HCT116 (cell line): ENCODE results near the gene GNB1. TPM values are rescaled to one million over a fixed set of nuclear protein-coding genes. Genes with fewer than 3 reads are reported as not detected.

Experiments
- ATAC-seq: fragments of 200-7000 bp; cut with Tn5 transposase; 2 replicates; pipeline ENCODE4 v1.9.1; 2020; ENCODE audit warnings: mild to moderate bottlenecking, moderate library complexity
- BruUV-seq: library from RNA; stranded (reverse); fragments of 400-500 nt; replicated peaks from 2 replicates; lab custom pipeline; 2021; lab: Mats Ljungman, UMichigan
- CTCF ChIA-PET: fragments of 300-600 bp; sonication (Branson Sonifier 250); formaldehyde crosslinking; loops from one replicate; lab custom pipeline; 2021; ENCODE audit warnings: antibody characterized with exemption; lab: Charles Lee
- POLR2A ChIA-PET: fragments of 300-600, 350-600 bp; sonication (Branson Sonifier 250); formaldehyde crosslinking; loops from one replicate; lab custom pipeline; 2021; ENCODE audit warnings: antibody characterized with exemption; lab: Charles Lee
- RAD21 ChIA-PET, 2 experiments: fragments of 300-600 bp; sonication (Branson Sonifier 250); formaldehyde crosslinking; loops; one replicate each; lab custom pipeline; 2023; ENCODE audit warnings: low total read pairs in 2 of 2; ENCODE audit not compliant: uncharacterized antibody in 2 of 2, unreplicated experiment in 2 of 2, low non-redundant PET in 1 of 2; lab: Charles Lee
- DNase-seq: peaks from one replicate; pipeline ENCODE4 v3.0.0-alpha.2; 2010; ENCODE audit warnings: low read depth, low spot score
- H2AFZ ChIP-seq: fragments of 200-600 bp; shearing (Covaris generic), sonication (generic); 2 replicates; pipeline ENCODE4 v1.6.1; 2017; ENCODE audit warnings: low read depth, mixed run types, mixed read lengths, antibody characterized with exemption, low read length; ENCODE audit not compliant: poor library complexity, severe bottlenecking
- H3K27ac ChIP-seq: 2 replicates; pipeline ENCODE4 v1.5.1; 2012; ENCODE audit warnings: low read depth, low read length
- H3K27me3 ChIP-seq: fragments of 200-600 bp; sonication (generic); 2 replicates; pipeline ENCODE4 v1.6.1; 2016; ENCODE audit warnings: mixed run types, low read length, mixed read lengths; ENCODE audit not compliant: insufficient read depth
- H3K36me3 ChIP-seq, 2 experiments: fragments of 200-500 bp in 1 of 2; fragments of 200-600 bp in 1 of 2; sonication (Bioruptor generic) in 1 of 2; sonication (generic) in 1 of 2; 2 replicates each; pipeline versions ENCODE4 v1.5.1 to v1.6.1; 2014 to 2016; ENCODE audit warnings: low read length in 2 of 2, inconsistent platforms in 1 of 2, mixed read lengths in 1 of 2, mixed run types in 1 of 2; ENCODE audit not compliant: insufficient read depth in 2 of 2, control insufficient read depth in 1 of 2
- H3K4me1 ChIP-seq, 2 experiments: fragments of 200-600 bp in 1 of 2; sonication (generic) in 1 of 2; 2 replicates each; pipeline versions ENCODE4 v1.5.1 to v1.6.1; 2012 to 2017; ENCODE audit warnings: low read length in 2 of 2, inconsistent platforms in 1 of 2, mild to moderate bottlenecking in 1 of 2, mixed read lengths in 1 of 2, mixed run types in 1 of 2, moderate library complexity in 1 of 2; ENCODE audit not compliant: insufficient read depth in 2 of 2, control insufficient read depth in 1 of 2
- H3K4me2 ChIP-seq: fragments of 200-600 bp; sonication (generic); 2 replicates; pipeline ENCODE4 v1.6.1; 2017; ENCODE audit warnings: mixed run types, low read length, mixed read lengths
- H3K4me3 ChIP-seq, 2 experiments: fragments of 200-600 bp in 1 of 2; sonication (generic) in 1 of 2; replicated peaks in 1 of 2; 2 replicates each; pipeline ENCODE4 v1.5.1; 2011 to 2016; ENCODE audit warnings: low read length in 2 of 2, control low read depth in 1 of 2, low read depth in 1 of 2, mild to moderate bottlenecking in 1 of 2, mixed read lengths in 1 of 2, mixed run types in 1 of 2
- H3K79me2 ChIP-seq: fragments of 200-600 bp; sonication (generic); 2 replicates; pipeline ENCODE4 v1.6.1; 2017; ENCODE audit warnings: mild to moderate bottlenecking, mixed run types, low read length, moderate library complexity, mixed read lengths; ENCODE audit not compliant: insufficient read depth
- H3K9ac ChIP-seq: fragments of 200-600 bp; sonication (generic); 2 replicates; pipeline ENCODE4 v1.6.1; 2016; ENCODE audit warnings: low read length, mixed read lengths
- H3K9me2 ChIP-seq: fragments of 200-600 bp; sonication (generic), shearing (Covaris generic); 2 replicates; pipeline ENCODE4 v1.6.1; 2017; ENCODE audit warnings: mixed run types, mild to moderate bottlenecking, moderate library complexity; ENCODE audit not compliant: insufficient read depth
- H3K9me3 ChIP-seq, 2 experiments: fragments of 200-500 bp in 1 of 2; fragments of 200-600 bp in 1 of 2; sonication (Bioruptor generic) in 1 of 2; sonication (generic) in 1 of 2; 2 replicates each; pipeline ENCODE4 v1.6.1; 2014 to 2017; ENCODE audit warnings: low read length in 2 of 2, mixed read lengths in 2 of 2, inconsistent platforms in 1 of 2, low read depth in 1 of 2, mild to moderate bottlenecking in 1 of 2, mixed run types in 1 of 2, moderate library complexity in 1 of 2; ENCODE audit not compliant: control insufficient read depth in 1 of 2, insufficient read depth in 1 of 2
- H4K20me1 ChIP-seq: fragments of 200-600 bp; sonication (generic), shearing (Covaris generic); 2 replicates; pipeline ENCODE4 v1.6.1; 2017; ENCODE audit warnings: mixed run types, mild to moderate bottlenecking, moderate library complexity; ENCODE audit not compliant: insufficient read depth
- CTCF ChIP-seq, 3 experiments: fragments of 200-600 bp in 1 of 3; sonication (generic) in 1 of 3; IDR thresholded peaks in 2 of 3; conservative IDR thresholded peaks in 1 of 3; 2 replicates each; pipeline ENCODE4 v1.5.1; 2012 to 2017; ENCODE audit warnings: low read depth in 2 of 3, low read length in 2 of 3, antibody characterized with exemption in 1 of 3, borderline replicate concordance in 1 of 3, control low read depth in 1 of 3, mild to moderate bottlenecking in 1 of 3, mixed read lengths in 1 of 3, mixed run types in 1 of 3, moderate library complexity in 1 of 3; ENCODE audit not compliant: insufficient read depth in 1 of 3
- EGR1 ChIP-seq: IDR thresholded peaks from 2 replicates; pipeline ENCODE4 v1.6.1; 2012; ENCODE audit warnings: low read depth
- ELF1 ChIP-seq: IDR thresholded peaks from 2 replicates; pipeline ENCODE4 v1.6.1; 2012; ENCODE audit warnings: low read depth, borderline replicate concordance
- EZH2 ChIP-seq: fragments of 200-600 bp; sonication (generic); IDR thresholded peaks from 2 replicates; pipeline ENCODE4 v1.6.1; 2017; ENCODE audit warnings: antibody characterized with exemption, mixed run types
- EZH2phosphoT487 ChIP-seq: fragments of 200-600 bp; IDR thresholded peaks from 2 replicates; pipeline ENCODE4 v1.6.1; 2018; ENCODE audit warnings: antibody characterized with exemption, borderline replicate concordance
- FOSL1 ChIP-seq: IDR thresholded peaks from 2 replicates; pipeline ENCODE4 v1.6.1; 2012; ENCODE audit warnings: low read depth
- JUND ChIP-seq: IDR thresholded peaks from 2 replicates; pipeline ENCODE4 v1.6.1; 2012
- MAX ChIP-seq: IDR thresholded peaks from 2 replicates; pipeline ENCODE4 v1.6.1; 2012
- POLR2A ChIP-seq: IDR thresholded peaks from 2 replicates; pipeline ENCODE4 v1.7.0; 2011; ENCODE audit warnings: borderline replicate concordance; ENCODE audit not compliant: insufficient read depth, insufficient read length; ENCODE audit errors: extremely low read depth
- POLR2AphosphoS5 ChIP-seq: IDR thresholded peaks from 2 replicates; pipeline ENCODE4 v1.6.1; 2011; ENCODE audit warnings: mild to moderate bottlenecking, low read depth, low read length, moderate library complexity
- SIN3A ChIP-seq: IDR thresholded peaks from 2 replicates; pipeline ENCODE4 v1.6.1; 2012; ENCODE audit warnings: low read depth
- SP1 ChIP-seq: IDR thresholded peaks from 2 replicates; pipeline ENCODE4 v1.6.1; 2012; ENCODE audit warnings: low read depth
- SRF ChIP-seq: IDR thresholded peaks from 2 replicates; pipeline ENCODE4 v1.6.1; 2012; ENCODE audit warnings: low read depth
- TCF7L2 ChIP-seq: IDR thresholded peaks from 2 replicates; pipeline ENCODE4 v1.7.0; 2011; ENCODE audit warnings: borderline replicate concordance, inconsistent platforms; ENCODE audit not compliant: insufficient read depth, insufficient read length; ENCODE audit errors: extremely low read depth
- YY1 ChIP-seq: IDR thresholded peaks from 2 replicates; pipeline ENCODE4 v1.6.1; 2011; ENCODE audit warnings: low read length, low read depth, moderate library complexity, mild to moderate bottlenecking; ENCODE audit not compliant: insufficient replicate concordance; ENCODE audit errors: extremely low read depth
- ZFX ChIP-seq: fragments of 450-650 bp; IDR thresholded peaks from 2 replicates; pipeline ENCODE4 v1.6.1; 2017
- intact Hi-C: fragments of 100-400 bp; cut with micrococcal nuclease; formaldehyde crosslinking; loops from 2 replicates; pipeline ENCODE4 v1.10.0; 2022
- total RNA-seq: library from RNA; stranded (reverse); gene quantifications from one replicate; pipeline ENCODE4 v1.2.1, GENCODE V29; 2021; ENCODE audit not compliant: unreplicated experiment
- TF ChIP-seq, protein P1 (sequence below): IDR thresholded peaks from 2 replicates; pipeline ENCODE4 v1.6.1; 2011; ENCODE audit warnings: mild to moderate bottlenecking, low read length, moderate library complexity; ENCODE audit not compliant: insufficient replicate concordance; ENCODE audit errors: extremely low read depth
- TF ChIP-seq, protein P2 (sequence below): IDR thresholded peaks from 2 replicates; pipeline ENCODE4 v1.6.1; 2012; ENCODE audit warnings: low read depth

Gene GNB1
- total RNA-seq, 1 experiment from 2014 or later = 371 TPM

DNA sequence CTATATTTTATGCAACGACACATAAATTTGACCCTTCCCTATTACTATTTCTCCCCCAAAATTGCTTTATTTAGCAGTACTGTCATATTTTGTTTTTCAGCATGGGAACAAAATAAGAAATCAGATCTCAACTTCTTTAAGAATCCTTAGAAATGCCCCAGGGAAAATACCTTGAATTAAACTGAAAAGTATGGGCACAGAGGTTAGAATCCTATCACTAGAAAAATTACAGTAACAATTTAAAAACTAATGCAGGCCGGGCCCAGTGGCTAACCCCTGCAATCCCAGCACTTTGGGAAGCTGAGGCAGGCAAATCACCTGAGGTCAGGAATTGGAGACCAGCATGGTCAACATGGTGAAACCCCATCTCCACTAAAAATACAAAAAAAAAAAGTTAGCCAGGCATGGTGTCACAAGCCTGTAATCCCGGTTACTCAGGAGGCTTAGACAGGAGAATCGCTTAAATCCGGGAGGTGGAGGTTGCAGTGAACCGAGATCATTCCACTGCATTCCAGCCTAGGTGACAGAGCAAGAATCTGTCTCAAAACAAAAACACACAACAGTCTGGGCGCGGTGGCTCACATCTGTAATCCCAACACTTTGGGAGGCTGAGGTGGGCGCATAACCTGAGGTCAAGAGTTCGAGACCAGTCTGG is 51.4 kb downstream of the GNB1 start:
- H3K9ac ChIP-seq = no peak overlapping the region
- no peak for TF ChIP-seq FOSL1
- TF ChIP-seq POLR2A = no peak
- TF ChIP-seq CTCF (IDR thresholded peaks at IDR 0.05 in 2 of 3, conservative IDR thresholded peaks at IDR 0.05 in 1 of 3; ENCODE audit: borderline replicate concordance in 1 of 3, insufficient read depth in 1 of 3, low read depth in 2 of 3, low read length in 2 of 3) = no peak
- TF ChIP-seq SP1 = no peak
- TF ChIP-seq, protein P1, sequence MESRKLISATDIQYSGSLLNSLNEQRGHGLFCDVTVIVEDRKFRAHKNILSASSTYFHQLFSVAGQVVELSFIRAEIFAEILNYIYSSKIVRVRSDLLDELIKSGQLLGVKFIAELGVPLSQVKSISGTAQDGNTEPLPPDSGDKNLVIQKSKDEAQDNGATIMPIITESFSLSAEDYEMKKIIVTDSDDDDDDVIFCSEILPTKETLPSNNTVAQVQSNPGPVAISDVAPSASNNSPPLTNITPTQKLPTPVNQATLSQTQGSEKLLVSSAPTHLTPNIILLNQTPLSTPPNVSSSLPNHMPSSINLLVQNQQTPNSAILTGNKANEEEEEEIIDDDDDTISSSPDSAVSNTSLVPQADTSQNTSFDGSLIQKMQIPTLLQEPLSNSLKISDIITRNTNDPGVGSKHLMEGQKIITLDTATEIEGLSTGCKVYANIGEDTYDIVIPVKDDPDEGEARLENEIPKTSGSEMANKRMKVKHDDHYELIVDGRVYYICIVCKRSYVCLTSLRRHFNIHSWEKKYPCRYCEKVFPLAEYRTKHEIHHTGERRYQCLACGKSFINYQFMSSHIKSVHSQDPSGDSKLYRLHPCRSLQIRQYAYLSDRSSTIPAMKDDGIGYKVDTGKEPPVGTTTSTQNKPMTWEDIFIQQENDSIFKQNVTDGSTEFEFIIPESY = no peak
- TF ChIP-seq YY1 = no peak
- no peak for TF ChIP-seq EGR1
- TF ChIP-seq, protein P2, sequence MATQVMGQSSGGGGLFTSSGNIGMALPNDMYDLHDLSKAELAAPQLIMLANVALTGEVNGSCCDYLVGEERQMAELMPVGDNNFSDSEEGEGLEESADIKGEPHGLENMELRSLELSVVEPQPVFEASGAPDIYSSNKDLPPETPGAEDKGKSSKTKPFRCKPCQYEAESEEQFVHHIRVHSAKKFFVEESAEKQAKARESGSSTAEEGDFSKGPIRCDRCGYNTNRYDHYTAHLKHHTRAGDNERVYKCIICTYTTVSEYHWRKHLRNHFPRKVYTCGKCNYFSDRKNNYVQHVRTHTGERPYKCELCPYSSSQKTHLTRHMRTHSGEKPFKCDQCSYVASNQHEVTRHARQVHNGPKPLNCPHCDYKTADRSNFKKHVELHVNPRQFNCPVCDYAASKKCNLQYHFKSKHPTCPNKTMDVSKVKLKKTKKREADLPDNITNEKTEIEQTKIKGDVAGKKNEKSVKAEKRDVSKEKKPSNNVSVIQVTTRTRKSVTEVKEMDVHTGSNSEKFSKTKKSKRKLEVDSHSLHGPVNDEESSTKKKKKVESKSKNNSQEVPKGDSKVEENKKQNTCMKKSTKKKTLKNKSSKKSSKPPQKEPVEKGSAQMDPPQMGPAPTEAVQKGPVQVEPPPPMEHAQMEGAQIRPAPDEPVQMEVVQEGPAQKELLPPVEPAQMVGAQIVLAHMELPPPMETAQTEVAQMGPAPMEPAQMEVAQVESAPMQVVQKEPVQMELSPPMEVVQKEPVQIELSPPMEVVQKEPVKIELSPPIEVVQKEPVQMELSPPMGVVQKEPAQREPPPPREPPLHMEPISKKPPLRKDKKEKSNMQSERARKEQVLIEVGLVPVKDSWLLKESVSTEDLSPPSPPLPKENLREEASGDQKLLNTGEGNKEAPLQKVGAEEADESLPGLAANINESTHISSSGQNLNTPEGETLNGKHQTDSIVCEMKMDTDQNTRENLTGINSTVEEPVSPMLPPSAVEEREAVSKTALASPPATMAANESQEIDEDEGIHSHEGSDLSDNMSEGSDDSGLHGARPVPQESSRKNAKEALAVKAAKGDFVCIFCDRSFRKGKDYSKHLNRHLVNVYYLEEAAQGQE = no peak
- TF ChIP-seq EZH2phosphoT487 = no peak
- no peak for TF ChIP-seq ZFX
- TF ChIP-seq EZH2 = no peak
- no peak for TF ChIP-seq SRF
- TF ChIP-seq ELF1 = no peak
- no peak for TF ChIP-seq POLR2AphosphoS5
- no peak for TF ChIP-seq TCF7L2
- no peak for TF ChIP-seq JUND
- TF ChIP-seq SIN3A = no peak
- no peak for TF ChIP-seq MAX
- peaks cover 90% of the 10 kb centered on the region for H3K79me2 ChIP-seq
- ChIA-PET CTCF (no interaction called here), RAD21 (no interaction called here), POLR2A (no interaction called here)
- peaks cover 0 to 3% of the 10 kb centered on the region in 2 experiments; a peak in 1 of 4 replicates for H3K4me1 ChIP-seq
- no peak overlapping the region for H3K4me2 ChIP-seq
- H3K36me3 ChIP-seq = peaks cover 12 to 20% of the 10 kb centered on the region in 2 experiments; a peak in 3 of 4 replicates
- no peaks in the 10 kb centered on the region for H3K27me3 ChIP-seq
- no peaks in the 10 kb centered on the region for H3K9me2 ChIP-seq
- no peaks in the 10 kb centered on the region for H3K9me3 ChIP-seq
- no peak for ATAC-seq
- peaks cover 20% of the 10 kb centered on the region; the same call in 1 of the 2 replicates for H4K20me1 ChIP-seq
- no peak overlapping the region for H3K27ac ChIP-seq
- no TSS peak for BruUV-seq
- DNase-seq = no peak
- no peak overlapping the region for H3K4me3 ChIP-seq
- intact Hi-C loops = no loop called here
- no peak overlapping the region for H2AFZ ChIP-seq
